Measurements from ENCODE around the gene DOK3.
A peak's percentile ranks its signal among the peaks of the same experiment; 100 is the strongest.

Gene DOK3

GRCh38 chr5:177475563-177476427, 33.8 kb downstream of the DOK3 start:
- no peak overlapping the region for H3K27ac ChIP-seq (ENCODE audit: low read length, poor library complexity, severe bottlenecking)
- H3K4me2 ChIP-seq (ENCODE audit: low read length, poor library complexity, severe bottlenecking): no peak overlapping the region
- no peaks in the 10 kb centered on the region for H3K79me1 ChIP-seq (replicated peaks; ENCODE audit: low read length, poor library complexity, severe bottlenecking)
- no peak overlapping the region for H4K91ac ChIP-seq (ENCODE audit: low read length)
- no peak overlapping the region for H3K4ac ChIP-seq (ENCODE audit: low read depth in 1 of 2, low read length in 2 of 2)
- H3K4me3 ChIP-seq (ENCODE audit: insufficient read depth in 1 of 2, low read depth in 1 of 2, low read length in 2 of 2): no peak overlapping the region
- H2BK5ac ChIP-seq (ENCODE audit: low read depth, low read length, poor library complexity, severe bottlenecking): no peak overlapping the region
- H2BK12ac ChIP-seq (ENCODE audit: low read length in 2 of 2): no peak overlapping the region
- no peak overlapping the region for H3K9ac ChIP-seq (ENCODE audit: low read length)
- no peak overlapping the region for H3K23ac ChIP-seq (ENCODE audit: low read length in 2 of 2)
- DNase-seq: peak; percentile 26
- H3K36me3 ChIP-seq (ENCODE audit: control insufficient read depth in 1 of 2, insufficient read depth in 2 of 2, low read depth in 1 of 2, low read length in 2 of 2): peaks cover 1 to 23% of the 10 kb centered on the region in 2 experiments
- 85% methylated on average over 10 of the region's 11 CpGs for WGBS
- no peaks in the 10 kb centered on the region for H3K27me3 ChIP-seq (ENCODE audit: control insufficient read depth in 1 of 2, insufficient read depth in 1 of 2, low read length in 2 of 2)
- no peak overlapping the region for H3K18ac ChIP-seq (ENCODE audit: low read depth in 1 of 2, low read length in 2 of 2)
- H2AFZ ChIP-seq (ENCODE audit: low read depth, low read length): no peak overlapping the region
- H2BK15ac ChIP-seq (ENCODE audit: low read depth, poor library complexity, severe bottlenecking): no peak overlapping the region
- no peaks in the 10 kb centered on the region for H3K9me3 ChIP-seq (ENCODE audit: control insufficient read depth, low read length)
- peaks cover 56% of the 10 kb centered on the region for H3K4me1 ChIP-seq (ENCODE audit: control insufficient read depth, insufficient read depth, low read depth, low read length)
- H2BK120ac ChIP-seq (ENCODE audit: low read depth, low read length): no peak overlapping the region
- H4K8ac ChIP-seq (ENCODE audit: low read length): no peak overlapping the region
- no peak overlapping the region for H2AK5ac ChIP-seq (ENCODE audit: low read length, severe bottlenecking)
- no peak overlapping the region for H3K14ac ChIP-seq (ENCODE audit: low read length in 2 of 2)

GRCh38 chr5:177474846-177475562, 34.6 kb downstream of the DOK3 start:
- 83% methylated on average over 3 of the region's 4 CpGs for WGBS
- Histone ChIP-seq H2BK5ac (ENCODE audit: low read depth, low read length, poor library complexity, severe bottlenecking) (no peak overlapping the region), H3K36me3 (ENCODE audit: control insufficient read depth in 1 of 2, insufficient read depth in 2 of 2, low read depth in 1 of 2, low read length in 2 of 2) (peaks cover 7 to 31% of the 10 kb centered on the region in 2 experiments), H2BK120ac (ENCODE audit: low read depth, low read length) (no peak overlapping the region), H3K9me3 (ENCODE audit: control insufficient read depth, low read length) (no peaks in the 10 kb centered on the region), H3K79me1 (replicated peaks; ENCODE audit: low read length, poor library complexity, severe bottlenecking) (no peaks in the 10 kb centered on the region), H3K27ac (ENCODE audit: low read length, poor library complexity, severe bottlenecking) (no peak overlapping the region), H4K91ac (ENCODE audit: low read length) (no peak overlapping the region), H4K8ac (ENCODE audit: low read length) (no peak overlapping the region), H3K9ac (ENCODE audit: low read length) (no peak overlapping the region), H3K27me3 (ENCODE audit: control insufficient read depth in 1 of 2, insufficient read depth in 1 of 2, low read length in 2 of 2) (no peaks in the 10 kb centered on the region), H2BK15ac (ENCODE audit: low read depth, poor library complexity, severe bottlenecking) (peak overlapping the region; percentile 75), H3K14ac (ENCODE audit: low read length in 2 of 2) (no peak overlapping the region), H3K4me1 (ENCODE audit: control insufficient read depth, insufficient read depth, low read depth, low read length) (peaks cover 62% of the 10 kb centered on the region), H2BK12ac (ENCODE audit: low read length in 2 of 2) (peak overlapping the region in 1 of 2 experiments; percentile 3), H2AK5ac (ENCODE audit: low read length, severe bottlenecking) (no peak overlapping the region), H2AFZ (ENCODE audit: low read depth, low read length) (no peak overlapping the region), H3K18ac (ENCODE audit: low read depth in 1 of 2, low read length in 2 of 2) (no peak overlapping the region), H3K4me3 (ENCODE audit: insufficient read depth in 1 of 2, low read depth in 1 of 2, low read length in 2 of 2) (no peak overlapping the region), H3K4me2 (ENCODE audit: low read length, poor library complexity, severe bottlenecking) (no peak overlapping the region), H3K4ac (ENCODE audit: low read depth in 1 of 2, low read length in 2 of 2) (no peak overlapping the region), H3K23ac (ENCODE audit: low read length in 2 of 2) (no peak overlapping the region)
- peak; percentile 38 for DNase-seq

GRCh38 chr5:177474002-177474476, 35.6 kb downstream of the DOK3 start:
- H3K18ac ChIP-seq (ENCODE audit: low read depth in 1 of 2, low read length in 2 of 2): peak overlapping the region in 1 of 2 experiments; percentile 23
- H3K9me3 ChIP-seq (ENCODE audit: control insufficient read depth, low read length): no peaks in the 10 kb centered on the region
- peak overlapping the region; percentile 79 for H2AK5ac ChIP-seq (ENCODE audit: low read length, severe bottlenecking)
- peak overlapping the region; percentile 27 for H4K91ac ChIP-seq (ENCODE audit: low read length)
- no peak overlapping the region for H3K4me3 ChIP-seq (ENCODE audit: insufficient read depth in 1 of 2, low read depth in 1 of 2, low read length in 2 of 2)
- peaks cover 62% of the 10 kb centered on the region for H3K4me1 ChIP-seq (ENCODE audit: control insufficient read depth, insufficient read depth, low read depth, low read length)
- WGBS: 42% methylated on average over 7 of the region's 7 CpGs
- H3K23ac ChIP-seq (ENCODE audit: low read length in 2 of 2): no peak overlapping the region
- no peak overlapping the region for H3K4me2 ChIP-seq (ENCODE audit: low read length, poor library complexity, severe bottlenecking)
- peak overlapping the region; percentile 14 for H2AFZ ChIP-seq (ENCODE audit: low read depth, low read length)
- peak overlapping the region; percentile 30 for H3K9ac ChIP-seq (ENCODE audit: low read length)
- no peaks in the 10 kb centered on the region for H3K79me1 ChIP-seq (replicated peaks; ENCODE audit: low read length, poor library complexity, severe bottlenecking)
- peak overlapping the region; percentile 33 to 35 for H3K4ac ChIP-seq (ENCODE audit: low read depth in 1 of 2, low read length in 2 of 2)
- peaks cover 7 to 32% of the 10 kb centered on the region in 2 experiments for H3K36me3 ChIP-seq (ENCODE audit: control insufficient read depth in 1 of 2, insufficient read depth in 2 of 2, low read depth in 1 of 2, low read length in 2 of 2)
- H3K14ac ChIP-seq (ENCODE audit: low read length in 2 of 2): peak overlapping the region in 1 of 2 experiments; percentile 35
- peak overlapping the region; percentile 55 to 91 for H2BK12ac ChIP-seq (ENCODE audit: low read length in 2 of 2)
- peak overlapping the region; percentile 52 for H4K8ac ChIP-seq (ENCODE audit: low read length)
- peak overlapping the region; percentile 26 for H2BK15ac ChIP-seq (ENCODE audit: low read depth, poor library complexity, severe bottlenecking)
- H3K27ac ChIP-seq (ENCODE audit: low read length, poor library complexity, severe bottlenecking): peak overlapping the region; percentile 33
- no peak overlapping the region for H2BK5ac ChIP-seq (ENCODE audit: low read depth, low read length, poor library complexity, severe bottlenecking)
- DNase-seq: peak; percentile 43
- H3K27me3 ChIP-seq (ENCODE audit: control insufficient read depth in 1 of 2, insufficient read depth in 1 of 2, low read length in 2 of 2): no peaks in the 10 kb centered on the region
- H2BK120ac ChIP-seq (ENCODE audit: low read depth, low read length): peak overlapping the region; percentile 74

Data from mesenchymal stem cell (in vitro differentiated cells and primary cell).